ENCODE measurements around the gene YBX1.

The YBX1 gene

DNA sequence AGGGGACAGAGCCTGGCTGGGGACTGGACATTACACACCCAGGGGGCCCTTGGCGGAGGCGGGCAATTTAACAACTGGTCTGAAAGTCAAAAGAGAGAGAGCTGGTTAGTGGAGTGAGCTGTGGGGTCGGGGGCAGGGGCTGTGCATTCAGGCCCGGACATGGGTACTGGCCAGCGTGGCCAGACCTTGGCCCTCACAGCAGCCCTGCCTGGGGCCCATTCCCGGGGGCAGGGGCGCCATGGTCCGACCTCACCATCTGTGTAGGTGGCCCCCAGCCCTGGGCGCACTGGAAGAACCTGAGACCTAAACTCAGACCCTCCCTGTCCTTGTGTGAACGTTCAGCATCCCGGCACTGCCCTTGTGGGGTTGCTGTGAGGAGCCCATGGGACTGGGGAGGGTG, 52.8 kb downstream of the YBX1 start:
- no peak for DNase-seq (ENCODE audit: low spot score)

DNA sequence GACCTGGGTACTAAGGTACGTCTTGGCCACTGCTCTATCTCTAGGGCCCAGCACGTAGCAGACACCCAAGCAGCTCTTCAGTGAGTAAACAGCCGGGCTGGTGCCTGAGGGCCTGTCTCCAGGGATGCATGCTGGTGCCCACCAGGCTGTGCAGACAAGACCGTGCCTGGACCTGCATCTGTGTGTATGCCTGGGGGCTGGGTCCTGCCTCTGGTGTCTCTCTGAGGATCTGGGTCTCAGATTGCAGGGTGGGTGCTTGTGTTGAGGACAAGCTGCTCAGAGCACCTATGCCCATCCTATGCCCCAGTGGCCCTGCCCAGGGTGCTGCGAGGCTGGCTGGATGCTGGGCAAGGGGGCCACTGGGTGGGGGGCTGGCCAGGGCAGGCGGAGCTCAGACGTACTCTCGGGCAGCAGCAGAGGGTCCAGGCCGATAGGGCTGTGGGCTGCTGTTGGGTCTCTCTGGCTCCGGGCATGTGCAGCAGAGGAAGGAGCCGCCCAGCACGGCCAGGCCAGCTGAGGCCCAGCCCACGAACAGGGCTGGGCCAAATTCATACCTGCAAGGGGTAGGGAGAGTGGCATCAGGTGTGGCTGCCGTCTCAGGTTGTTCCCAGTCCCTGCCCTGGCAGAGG, 53.4 kb downstream of the YBX1 start:
- no peak for DNase-seq (ENCODE audit: low spot score)

DNA sequence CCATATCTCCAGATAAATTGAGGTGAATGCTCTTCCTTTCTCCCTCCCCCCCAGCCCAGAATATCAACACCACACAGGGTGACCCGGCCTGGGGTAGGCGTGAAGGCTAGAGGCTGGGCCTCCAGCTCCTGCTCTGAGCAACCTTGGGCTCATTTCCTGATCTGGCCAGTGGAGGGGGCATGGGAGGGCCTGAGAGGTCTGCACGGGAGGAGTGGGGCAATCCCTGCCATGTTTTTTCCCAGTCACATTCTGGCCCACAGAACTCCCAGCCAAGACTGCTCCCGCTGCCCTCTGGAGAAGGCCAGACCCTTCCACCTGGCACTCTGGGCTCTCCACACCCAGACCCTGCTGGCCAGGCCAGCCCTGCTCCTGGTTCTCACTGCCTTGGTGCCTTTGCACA, 53.9 kb downstream of the YBX1 start:
- DNase-seq (ENCODE audit: low spot score): peak; percentile 79

DNA sequence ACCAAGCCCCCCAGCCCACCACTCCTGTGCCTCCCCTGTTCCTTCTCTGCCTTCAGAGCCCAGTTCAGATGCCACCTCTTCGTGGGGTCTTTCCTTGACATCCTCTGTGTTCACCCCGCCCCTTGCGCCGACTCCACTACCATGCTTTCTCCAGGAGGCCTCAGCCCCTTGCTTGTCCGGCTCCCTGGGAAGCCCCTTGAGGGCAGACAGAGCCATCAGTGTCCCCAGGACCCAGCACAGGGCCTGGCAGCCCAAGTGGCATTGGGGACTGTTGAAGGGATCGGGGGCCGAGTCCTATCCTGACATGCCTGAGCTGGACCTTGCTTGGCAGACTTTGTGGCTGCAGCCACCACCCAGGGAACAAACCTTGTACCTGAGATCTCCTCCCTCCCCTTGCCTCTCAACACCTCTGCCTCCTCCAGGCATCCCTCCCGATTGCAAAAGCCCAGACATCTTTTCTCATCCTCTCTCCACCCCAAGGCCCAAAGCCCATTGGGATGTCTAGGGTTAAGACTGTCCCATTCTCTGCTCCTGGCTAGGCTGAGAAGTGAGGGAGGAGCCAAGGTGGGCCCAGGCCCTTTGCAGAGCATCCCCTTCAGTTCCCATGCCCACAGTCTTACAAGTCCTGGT, 54.5 kb downstream of the YBX1 start:
- no peak for DNase-seq (ENCODE audit: low spot score)

DNA sequence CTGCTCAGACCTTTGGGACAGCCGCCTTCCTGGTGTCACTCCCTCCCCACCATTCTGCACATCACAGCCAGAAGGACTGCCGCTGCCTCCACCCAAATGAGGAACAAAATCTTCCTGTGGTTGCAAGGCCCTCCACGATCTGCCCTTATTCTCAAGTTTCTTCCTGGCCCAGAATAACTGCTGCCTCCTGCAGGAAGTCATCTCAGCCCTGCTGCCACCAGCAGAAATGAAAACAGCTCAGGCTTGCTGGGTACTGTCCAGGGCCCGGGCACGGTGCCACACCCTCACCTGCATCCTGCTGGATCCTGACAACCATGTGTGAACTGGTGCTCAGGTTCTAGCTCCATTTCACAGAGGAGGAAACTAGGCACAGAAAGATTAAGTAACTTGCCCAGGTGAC, 55.0 kb downstream of the YBX1 start:
- DNase-seq (ENCODE audit: low spot score): no peak

DNA sequence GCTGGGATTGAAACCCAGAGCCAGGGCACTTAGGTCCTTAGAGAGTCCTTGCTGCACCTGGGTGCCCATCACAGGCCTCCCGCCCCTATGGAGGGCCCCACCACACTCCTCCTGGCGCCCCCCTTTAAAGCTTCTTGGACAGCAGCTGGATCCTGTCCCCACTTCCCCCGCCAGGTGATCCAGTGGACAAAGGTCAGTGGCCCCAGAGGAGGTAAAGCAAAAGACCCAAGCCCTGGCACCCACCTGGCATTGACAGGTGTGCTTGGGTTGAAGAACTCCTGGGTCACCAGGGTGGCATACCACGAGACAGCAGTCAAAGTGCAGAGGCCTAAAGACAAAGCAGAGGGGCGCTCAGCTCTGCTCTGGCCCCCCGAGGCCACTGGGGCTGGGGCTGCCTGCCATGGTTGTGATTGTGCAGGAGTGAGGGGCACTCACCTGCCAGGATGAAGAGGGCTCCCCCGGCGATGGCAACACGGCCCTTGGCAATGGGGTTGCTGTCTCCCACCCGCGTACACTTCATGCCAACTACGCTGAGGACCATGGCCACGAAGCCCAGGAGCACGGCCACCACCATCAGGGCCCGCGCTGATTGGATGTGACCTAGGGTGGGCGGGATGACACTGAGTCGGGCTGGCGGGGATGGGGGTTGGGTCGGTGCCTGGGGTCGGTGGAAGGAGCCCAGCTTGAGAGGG, 55.9 kb downstream of the YBX1 start:
- no peak for DNase-seq (ENCODE audit: low spot score)

DNA sequence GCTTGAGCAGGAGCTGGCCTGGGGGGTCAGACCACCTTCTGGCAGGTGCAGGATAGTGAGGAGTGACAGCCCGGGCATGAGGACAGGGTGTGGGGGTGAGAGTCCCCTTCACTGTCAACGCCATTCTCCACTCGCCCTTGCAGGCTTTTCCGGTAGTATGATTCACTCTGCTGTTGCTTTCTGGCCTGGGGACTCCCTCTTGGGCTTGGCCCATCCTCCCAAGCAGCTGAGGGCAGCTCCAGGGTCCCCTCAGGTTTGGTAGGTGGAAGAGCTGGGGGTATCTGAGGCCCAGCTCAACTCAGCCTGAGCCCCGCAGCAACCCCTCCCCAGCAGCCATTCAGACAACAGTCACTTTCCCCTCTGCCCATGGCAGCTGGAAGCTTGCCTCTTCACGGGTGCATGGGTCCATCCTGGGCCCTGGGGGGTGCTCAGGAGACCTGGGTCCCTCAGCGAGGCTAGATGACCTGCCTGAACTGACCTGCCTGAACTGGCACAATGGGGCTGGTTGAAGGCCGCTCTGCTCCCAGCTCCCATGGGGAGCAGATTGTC, 56.5 kb downstream of the YBX1 start:
- no peak for DNase-seq (ENCODE audit: low spot score)

DNA sequence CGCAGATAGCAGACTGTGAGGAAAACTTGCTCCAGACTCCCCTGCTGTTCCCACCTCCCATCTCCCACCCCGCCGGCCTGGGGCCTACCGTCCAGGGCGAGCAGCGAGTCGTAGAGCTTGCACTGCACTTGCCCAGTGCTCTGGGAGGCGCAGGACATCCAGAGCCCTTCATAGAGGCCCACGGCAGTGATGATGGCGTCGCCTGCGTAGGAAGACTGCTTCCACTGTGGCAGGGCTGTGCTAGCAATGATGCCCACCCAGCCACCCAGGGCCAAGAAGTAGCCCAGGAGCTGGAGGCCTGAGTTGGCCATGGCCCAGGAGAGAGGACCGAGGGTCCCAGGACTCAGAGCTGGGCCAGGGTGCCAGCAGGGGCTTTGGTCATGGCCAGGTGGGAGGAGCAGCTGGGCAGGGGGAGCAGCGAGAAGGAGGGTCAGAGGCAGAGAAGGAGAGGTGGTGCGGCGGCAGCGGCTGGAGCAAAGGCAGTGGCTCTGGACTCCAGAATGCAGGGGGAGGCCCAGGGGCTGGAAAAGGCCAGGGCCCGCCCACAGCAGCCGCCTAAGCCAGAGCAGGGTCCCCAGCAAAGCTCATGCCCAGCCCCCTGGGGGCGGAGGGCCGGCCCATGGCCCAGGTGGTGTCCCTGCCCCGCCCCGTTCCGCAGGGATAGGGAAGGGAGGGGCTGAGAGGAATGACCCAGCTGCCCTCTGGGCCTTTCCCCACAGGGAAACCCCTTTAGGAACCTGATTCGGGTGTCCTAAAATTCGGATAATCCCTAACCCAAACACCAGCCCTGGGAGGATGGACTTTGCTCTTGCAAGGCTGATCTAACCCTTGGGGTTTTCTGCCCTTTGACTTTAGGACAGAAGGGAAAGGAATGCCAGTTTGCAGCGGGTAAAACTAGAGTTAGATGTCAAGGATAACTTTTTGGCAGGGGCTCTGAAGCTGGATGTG, 57.8 kb downstream of the YBX1 start, which contains the start of gene CLDN19:
TSS of gene CLDN19 (minus strand) at position 484 of the 948 bp plus-strand sequence. CDS start at position 311, 173 bp downstream.
- no peak for DNase-seq (ENCODE audit: low spot score)

DNA sequence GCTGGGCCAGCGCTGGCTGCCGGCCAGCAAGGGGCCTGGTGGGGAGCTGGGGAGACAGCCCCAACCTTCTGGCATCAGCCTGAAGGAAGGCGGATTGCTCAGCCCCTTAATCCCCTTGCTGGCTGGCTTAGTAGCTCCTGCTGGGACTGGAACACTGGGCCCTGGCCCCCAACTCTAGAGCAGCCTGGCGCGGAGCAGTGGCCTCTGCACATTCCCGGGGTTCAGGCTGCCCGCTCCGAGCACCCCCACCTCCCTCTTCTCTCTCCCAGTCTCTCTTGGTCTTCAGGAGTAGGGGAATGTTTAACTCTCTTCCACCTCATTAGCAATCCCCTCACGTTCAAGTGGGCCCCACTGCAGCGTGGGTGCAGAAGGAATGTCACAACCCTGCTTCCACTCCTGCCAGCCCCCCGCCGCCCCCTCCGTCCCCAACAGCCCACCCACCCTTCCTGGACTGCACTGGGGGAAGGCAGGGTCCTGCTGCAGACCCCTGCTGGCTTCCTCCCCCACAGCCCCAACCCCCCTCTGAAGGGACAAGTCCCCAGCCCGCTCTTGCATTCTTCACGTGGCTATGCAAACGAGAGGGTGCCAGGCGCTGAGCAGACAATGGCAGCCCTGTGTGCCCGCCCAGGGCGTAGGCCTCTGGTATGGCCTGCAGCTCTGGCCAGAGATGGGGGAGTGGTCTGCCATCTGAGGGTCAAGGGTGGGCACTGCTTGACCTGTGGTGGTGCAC, 58.8 kb downstream of the YBX1 start:
- DNase-seq (ENCODE audit: low spot score): no peak

DNA sequence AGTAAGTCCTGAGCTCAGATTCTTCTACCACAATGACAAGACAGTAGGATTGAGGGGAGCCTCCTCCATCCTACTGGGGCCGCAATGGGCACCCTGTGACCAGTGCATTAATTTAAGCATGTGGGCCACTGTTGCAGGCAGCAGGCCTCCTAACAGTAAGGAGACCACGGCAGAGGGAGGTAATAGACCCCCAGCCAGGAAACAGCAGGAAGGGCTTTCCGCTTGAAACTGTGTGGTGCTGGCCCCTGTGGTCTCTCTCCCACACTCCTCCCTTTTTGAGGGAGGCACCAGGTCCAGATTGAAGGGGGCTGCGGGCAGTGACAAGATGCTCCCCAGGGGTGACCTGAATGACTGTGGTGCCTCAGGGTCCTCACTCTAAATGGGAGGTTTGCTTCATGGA, 59.5 kb downstream of the YBX1 start:
- no peak for DNase-seq (ENCODE audit: low spot score)

DNA sequence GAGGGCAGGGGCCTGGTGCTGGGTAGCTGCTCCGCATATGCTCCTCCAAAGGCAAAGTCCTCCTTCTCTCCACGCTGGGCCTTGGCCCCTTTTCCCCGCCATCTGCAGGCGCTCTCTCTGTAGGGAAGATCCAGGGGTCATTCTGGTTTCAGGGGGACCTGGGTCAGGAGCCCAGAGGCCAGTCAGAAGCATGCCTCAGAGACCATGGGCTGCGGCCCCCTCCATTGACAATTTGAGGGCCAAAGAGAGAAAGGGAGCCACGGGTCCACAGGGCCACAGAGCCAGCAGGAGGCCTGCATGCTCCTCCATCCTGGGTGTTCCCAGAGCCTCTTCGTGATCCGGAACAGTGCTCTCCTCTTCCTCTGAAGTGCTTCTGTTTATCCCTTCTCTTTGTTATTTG, 59.9 kb downstream of the YBX1 start:
- no peak for DNase-seq (ENCODE audit: low spot score)

DNA sequence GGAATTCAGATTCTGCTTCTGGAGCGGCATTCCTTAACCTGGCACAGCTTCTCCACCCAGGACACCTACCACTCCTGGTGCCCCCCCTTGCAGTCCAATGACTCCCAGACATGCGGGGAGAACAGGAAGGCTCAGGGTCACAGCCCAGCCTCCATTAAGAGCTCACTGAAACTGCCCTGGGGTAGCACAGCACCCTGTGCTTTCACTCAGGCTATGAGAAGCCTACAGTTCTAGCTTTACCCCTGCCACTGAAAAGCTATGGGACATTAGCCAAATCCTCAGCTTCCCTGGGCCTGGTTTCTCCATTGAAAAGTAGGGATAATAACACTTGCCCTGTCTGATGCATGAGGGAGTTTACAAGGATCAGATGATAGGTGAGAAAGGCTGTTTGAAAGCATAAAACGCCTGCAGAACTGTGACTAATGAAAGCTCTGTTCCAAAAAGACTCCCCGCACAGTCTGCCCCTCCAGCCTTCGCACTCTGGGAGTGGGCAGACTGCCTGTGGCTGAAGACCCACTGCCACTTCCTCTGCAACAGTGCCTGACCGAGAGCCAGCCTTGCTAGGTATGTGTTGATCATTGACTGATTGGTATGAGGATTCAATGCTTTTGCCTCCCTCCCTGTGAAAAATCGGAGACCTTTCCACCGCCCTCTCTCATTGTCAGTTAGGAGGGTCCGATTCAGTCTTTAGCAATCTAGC, 60.5 kb downstream of the YBX1 start:
- no peak for DNase-seq (ENCODE audit: low spot score)

DNA sequence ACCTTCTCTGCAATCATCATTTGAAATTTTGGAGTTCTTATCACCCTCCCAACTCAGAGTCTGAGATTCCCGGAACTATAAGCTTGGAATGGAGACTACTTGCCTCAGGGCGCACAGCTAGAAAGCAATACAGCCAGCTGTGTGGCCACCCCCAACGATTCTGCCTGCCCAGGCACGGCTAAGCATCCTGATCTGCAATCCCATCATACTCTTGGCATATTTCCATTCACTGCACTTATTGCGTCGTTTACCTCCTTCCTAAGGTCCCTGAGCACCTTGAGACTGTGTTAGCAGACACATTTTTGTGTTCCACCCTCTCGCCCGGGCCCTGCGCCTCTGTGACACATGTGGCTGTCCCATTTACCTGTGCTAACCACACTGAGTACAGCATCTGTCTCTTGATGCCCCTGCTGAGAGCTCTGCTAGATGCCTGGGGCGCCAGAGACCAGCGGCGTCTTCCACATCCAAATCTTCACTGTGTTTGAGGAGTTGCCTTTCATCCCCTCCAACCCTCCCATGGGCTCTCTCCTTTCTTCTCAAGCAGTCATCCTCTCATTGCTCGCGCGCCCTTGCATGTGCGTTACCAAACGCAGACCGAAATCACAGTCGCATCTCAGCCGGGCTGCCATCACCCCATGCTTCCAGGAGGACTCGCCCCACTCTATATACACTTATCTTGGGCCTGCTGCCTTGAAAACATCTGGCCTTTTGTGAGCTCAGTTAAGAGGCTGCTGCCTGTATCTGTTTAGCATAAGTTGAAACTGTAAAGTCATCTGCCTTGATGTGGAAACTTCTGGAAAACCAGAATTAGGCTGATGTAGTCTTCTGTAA, 61.3 kb downstream of the YBX1 start:
- no peak for DNase-seq (ENCODE audit: low spot score)

DNA sequence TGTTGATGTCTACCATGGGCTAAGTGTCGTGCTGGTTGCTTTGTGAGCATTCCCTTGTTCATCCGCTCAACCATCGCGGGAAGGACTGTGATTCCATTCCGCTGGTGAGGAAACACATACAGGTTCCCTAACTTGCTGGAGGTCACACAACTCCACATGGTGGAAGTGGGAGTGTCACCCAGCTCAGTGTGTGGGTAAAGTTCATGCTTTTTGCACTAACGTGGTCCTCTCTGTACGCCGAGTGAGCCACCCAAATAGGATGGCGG, 61.9 kb downstream of the YBX1 start:
- DNase-seq (ENCODE audit: low spot score): no peak

DNA sequence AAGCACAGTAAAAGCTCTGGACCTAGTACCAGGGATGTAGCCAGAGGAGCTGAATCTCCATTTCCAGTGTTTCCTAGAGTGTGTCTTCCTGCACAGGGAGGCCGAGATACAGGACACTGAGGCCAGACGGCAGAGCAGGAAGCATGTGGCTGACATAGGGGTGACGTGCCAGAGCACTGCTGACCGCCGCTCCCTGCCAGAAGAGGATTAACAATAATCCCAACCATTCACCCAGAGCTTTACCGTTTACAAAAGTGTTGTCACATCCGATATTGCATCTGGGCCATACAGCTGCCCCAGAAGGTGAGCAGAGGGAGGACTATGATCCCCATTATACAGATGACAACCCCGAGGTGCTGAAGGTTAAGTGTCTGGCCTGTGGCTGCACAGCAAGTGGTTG, 63.6 kb downstream of the YBX1 start:
- DNase-seq (ENCODE audit: low spot score): no peak

DNA sequence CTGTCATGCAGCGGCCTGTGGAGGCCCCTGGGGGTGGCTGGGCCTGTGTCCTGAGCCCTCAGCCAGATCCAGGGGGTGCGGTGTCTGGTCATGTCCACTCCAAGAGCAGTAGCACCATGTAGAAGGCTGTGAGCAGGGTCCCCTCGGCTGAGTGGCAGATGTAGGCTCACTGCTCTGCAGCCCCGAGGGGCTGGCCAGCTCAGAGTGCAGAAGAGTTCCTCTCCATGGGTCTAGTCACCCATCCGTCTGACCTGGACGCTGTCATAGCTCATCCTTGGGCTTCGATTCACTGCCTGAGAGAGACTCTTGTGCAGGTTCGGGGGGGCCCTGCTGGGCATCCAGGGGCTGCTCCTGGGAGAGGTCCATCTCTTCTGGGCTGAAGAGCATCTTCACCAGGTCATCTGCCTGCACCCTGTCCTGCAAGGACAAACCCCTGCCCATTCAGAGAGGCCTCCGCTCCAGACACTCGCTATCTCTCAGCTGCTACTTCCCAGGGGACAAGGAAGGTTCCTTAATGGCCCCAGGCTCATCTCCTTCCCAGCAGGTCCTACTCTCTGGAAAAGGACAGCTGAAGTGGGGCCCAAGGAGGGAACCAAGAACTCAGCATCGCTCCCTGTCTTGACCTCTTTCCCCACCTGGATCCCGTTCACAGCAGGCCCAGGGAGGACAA, 64.4 kb downstream of the YBX1 start:
- no peak for DNase-seq (ENCODE audit: low spot score)

DNA sequence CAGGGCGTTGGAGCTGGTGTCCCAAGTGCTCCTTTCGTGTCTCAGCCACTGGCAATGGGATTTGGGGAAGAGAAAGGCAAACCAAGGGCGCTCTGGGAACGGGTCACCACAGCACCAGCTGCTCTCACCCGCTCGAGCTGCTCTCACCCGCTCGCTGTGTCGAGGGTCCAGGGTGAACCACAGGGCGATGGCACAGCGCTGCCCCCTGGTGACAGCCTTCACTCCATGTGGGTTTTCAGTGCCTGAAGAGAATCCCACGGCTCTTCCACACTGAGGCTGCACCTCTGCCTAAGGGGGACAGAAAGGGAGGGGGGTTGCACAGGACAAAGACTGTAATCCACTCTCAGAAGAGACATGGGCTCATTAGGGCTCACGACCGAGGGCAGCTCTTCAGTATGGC, 64.9 kb downstream of the YBX1 start:
- DNase-seq (ENCODE audit: low spot score): peak; percentile 38

DNA sequence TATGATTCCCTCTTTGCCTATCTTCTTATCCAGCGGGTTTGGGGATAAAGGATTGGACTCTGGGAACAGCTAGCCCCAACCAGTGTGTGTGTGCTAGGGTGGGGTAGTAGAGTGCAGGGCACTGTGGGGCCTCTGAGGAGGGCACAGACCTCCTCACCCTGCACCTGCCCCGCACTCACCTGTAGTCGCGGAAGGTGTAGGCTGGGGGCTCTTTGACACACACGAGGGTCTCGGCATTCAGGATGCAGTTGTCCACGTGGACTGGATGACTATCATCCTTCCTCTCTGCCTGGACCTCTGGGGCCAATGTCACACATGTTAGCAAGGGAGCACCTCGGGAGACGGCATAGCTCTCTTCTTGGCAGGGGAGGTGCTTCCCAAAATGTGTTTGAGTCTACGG, 65.8 kb downstream of the YBX1 start:
- DNase-seq (ENCODE audit: low spot score): no peak

Data from AG20443 (cell line).